H1 (cell line): ENCODE measurements around the gene HDGFL3. TPM values are rescaled to one million over a fixed set of nuclear protein-coding genes. Genes with fewer than 3 reads are reported as not detected.

ENCODE experiments used
- CBX5 ChIP-seq: fragments of 300-800, 300-1000 bp; sonication (generic); IDR thresholded peaks from 2 replicates; pipeline ENCODE4 v1.7.1; 2016; ENCODE audit warnings: antibody characterized with exemption, low read length, low read depth
- GTF2F1 ChIP-seq: IDR thresholded peaks from 2 replicates; pipeline ENCODE4 v1.6.1; 2012; ENCODE audit warnings: low read depth, low read length, improper control_type of control experiment, borderline replicate concordance
- JUND ChIP-seq: IDR thresholded peaks from 2 replicates; pipeline ENCODE4 v1.6.1; 2011; ENCODE audit warnings: mild to moderate bottlenecking, improper control_type of control experiment, low read length
- KDM4A ChIP-seq: IDR thresholded peaks from one replicate; pipeline ENCODE4 v1.7.1; 2012; ENCODE audit warnings: low read depth, mild to moderate bottlenecking, moderate library complexity, low read length, inconsistent platforms; ENCODE audit not compliant: severe bottlenecking
- PHF8 ChIP-seq: fragments of 200-600 bp; sonication (generic); conservative IDR thresholded peaks from 2 replicates; pipeline ENCODE4 v1.7.1; 2012; ENCODE audit warnings: low read depth, mild to moderate bottlenecking, inconsistent platforms, low read length, moderate library complexity
- RNF2 ChIP-seq: fragments of 200-900, 300-1000 bp; sonication (generic); IDR thresholded peaks from 2 replicates; pipeline ENCODE4 v1.7.1; 2016; ENCODE audit warnings: borderline replicate concordance, low read depth, mild to moderate bottlenecking, antibody characterized with exemption, low read length; ENCODE audit not compliant: poor library complexity, severe bottlenecking; ENCODE audit errors: missing control alignments
- SP1 ChIP-seq: IDR thresholded peaks from 2 replicates; pipeline ENCODE4 v1.6.1; 2011; ENCODE audit warnings: low read depth, low read length
- SRF ChIP-seq: IDR thresholded peaks from 2 replicates; pipeline ENCODE4 v1.6.1; 2011; ENCODE audit warnings: mild to moderate bottlenecking, low read depth, low read length, moderate library complexity
- TAF7 ChIP-seq: optimal IDR thresholded peaks from 2 replicates; pipeline ENCODE3; 2011; ENCODE audit warnings: low read depth, mild to moderate bottlenecking, inconsistent platforms, low read length, moderate library complexity, borderline replicate concordance
- polyA plus RNA-seq, 7 experiments: library from polyadenylated mRNA; depleted of rRNA in 3 of 7; stranded (reverse) in 5 of 7; unstranded in 2 of 7; fragments of >200 nt in 5 of 7; fragments of 200-250 nt in 2 of 7; gene quantifications; 1 replicate in 5 of 7; 2 replicates in 1 of 7; 4 replicates in 1 of 7; pipeline versions ENCODE4 v1.2.1 to v1.2.3, GENCODE V29; 2011 to 2013; ENCODE audit warnings: missing spikeins in 2 of 7, mixed read lengths in 2 of 7
- total RNA-seq: library from RNA; stranded (reverse); fragmentation: NEBNext Ultra II Directional; extraction: Animal tissue kit (Norgen Biotek cat#: 25700); gene quantifications from 2 replicates; pipeline ENCODE4 v1.2.1, GENCODE V29; 2021
- TF ChIP-seq, protein P1 (sequence below): fragments of 300-600 bp; sonication (generic); IDR thresholded peaks from 2 replicates; pipeline ENCODE4 v1.7.1; 2012; ENCODE audit warnings: low read length, moderate library complexity, mild to moderate bottlenecking, inconsistent platforms; ENCODE audit not compliant: insufficient replicate concordance
- TF ChIP-seq, protein P2 (sequence below): IDR thresholded peaks from 2 replicates; pipeline ENCODE4 v1.6.1; 2012; ENCODE audit warnings: inconsistent platforms

HDGFL3 gene
- total and polyA plus RNA-seq, 2 of the 8 experiments (the other 6 are each of a cell fraction or from before 2014, with no cell fraction given), result 14.1 to 149 TPM

DNA sequence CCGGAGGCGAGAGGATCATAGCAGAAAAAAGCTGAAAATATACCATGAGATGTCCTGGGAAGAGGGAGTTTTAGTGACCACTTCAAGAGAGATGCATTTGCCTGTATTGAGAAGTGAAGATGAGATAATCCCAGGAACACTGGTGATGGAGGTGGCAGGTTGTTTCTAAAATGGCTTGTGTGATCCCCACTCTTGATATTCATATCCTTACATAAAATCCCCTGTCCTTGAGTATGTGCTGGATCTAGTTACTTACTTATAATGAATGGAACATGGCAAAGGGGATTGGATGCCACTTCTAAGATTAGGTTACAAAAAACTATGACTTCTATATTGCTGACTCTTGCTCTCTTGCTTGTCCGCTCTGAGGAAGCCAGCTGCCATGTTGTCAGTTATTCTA is 22.1 kb downstream of the HDGFL3 start (continued):
- TF ChIP-seq, protein P1, sequence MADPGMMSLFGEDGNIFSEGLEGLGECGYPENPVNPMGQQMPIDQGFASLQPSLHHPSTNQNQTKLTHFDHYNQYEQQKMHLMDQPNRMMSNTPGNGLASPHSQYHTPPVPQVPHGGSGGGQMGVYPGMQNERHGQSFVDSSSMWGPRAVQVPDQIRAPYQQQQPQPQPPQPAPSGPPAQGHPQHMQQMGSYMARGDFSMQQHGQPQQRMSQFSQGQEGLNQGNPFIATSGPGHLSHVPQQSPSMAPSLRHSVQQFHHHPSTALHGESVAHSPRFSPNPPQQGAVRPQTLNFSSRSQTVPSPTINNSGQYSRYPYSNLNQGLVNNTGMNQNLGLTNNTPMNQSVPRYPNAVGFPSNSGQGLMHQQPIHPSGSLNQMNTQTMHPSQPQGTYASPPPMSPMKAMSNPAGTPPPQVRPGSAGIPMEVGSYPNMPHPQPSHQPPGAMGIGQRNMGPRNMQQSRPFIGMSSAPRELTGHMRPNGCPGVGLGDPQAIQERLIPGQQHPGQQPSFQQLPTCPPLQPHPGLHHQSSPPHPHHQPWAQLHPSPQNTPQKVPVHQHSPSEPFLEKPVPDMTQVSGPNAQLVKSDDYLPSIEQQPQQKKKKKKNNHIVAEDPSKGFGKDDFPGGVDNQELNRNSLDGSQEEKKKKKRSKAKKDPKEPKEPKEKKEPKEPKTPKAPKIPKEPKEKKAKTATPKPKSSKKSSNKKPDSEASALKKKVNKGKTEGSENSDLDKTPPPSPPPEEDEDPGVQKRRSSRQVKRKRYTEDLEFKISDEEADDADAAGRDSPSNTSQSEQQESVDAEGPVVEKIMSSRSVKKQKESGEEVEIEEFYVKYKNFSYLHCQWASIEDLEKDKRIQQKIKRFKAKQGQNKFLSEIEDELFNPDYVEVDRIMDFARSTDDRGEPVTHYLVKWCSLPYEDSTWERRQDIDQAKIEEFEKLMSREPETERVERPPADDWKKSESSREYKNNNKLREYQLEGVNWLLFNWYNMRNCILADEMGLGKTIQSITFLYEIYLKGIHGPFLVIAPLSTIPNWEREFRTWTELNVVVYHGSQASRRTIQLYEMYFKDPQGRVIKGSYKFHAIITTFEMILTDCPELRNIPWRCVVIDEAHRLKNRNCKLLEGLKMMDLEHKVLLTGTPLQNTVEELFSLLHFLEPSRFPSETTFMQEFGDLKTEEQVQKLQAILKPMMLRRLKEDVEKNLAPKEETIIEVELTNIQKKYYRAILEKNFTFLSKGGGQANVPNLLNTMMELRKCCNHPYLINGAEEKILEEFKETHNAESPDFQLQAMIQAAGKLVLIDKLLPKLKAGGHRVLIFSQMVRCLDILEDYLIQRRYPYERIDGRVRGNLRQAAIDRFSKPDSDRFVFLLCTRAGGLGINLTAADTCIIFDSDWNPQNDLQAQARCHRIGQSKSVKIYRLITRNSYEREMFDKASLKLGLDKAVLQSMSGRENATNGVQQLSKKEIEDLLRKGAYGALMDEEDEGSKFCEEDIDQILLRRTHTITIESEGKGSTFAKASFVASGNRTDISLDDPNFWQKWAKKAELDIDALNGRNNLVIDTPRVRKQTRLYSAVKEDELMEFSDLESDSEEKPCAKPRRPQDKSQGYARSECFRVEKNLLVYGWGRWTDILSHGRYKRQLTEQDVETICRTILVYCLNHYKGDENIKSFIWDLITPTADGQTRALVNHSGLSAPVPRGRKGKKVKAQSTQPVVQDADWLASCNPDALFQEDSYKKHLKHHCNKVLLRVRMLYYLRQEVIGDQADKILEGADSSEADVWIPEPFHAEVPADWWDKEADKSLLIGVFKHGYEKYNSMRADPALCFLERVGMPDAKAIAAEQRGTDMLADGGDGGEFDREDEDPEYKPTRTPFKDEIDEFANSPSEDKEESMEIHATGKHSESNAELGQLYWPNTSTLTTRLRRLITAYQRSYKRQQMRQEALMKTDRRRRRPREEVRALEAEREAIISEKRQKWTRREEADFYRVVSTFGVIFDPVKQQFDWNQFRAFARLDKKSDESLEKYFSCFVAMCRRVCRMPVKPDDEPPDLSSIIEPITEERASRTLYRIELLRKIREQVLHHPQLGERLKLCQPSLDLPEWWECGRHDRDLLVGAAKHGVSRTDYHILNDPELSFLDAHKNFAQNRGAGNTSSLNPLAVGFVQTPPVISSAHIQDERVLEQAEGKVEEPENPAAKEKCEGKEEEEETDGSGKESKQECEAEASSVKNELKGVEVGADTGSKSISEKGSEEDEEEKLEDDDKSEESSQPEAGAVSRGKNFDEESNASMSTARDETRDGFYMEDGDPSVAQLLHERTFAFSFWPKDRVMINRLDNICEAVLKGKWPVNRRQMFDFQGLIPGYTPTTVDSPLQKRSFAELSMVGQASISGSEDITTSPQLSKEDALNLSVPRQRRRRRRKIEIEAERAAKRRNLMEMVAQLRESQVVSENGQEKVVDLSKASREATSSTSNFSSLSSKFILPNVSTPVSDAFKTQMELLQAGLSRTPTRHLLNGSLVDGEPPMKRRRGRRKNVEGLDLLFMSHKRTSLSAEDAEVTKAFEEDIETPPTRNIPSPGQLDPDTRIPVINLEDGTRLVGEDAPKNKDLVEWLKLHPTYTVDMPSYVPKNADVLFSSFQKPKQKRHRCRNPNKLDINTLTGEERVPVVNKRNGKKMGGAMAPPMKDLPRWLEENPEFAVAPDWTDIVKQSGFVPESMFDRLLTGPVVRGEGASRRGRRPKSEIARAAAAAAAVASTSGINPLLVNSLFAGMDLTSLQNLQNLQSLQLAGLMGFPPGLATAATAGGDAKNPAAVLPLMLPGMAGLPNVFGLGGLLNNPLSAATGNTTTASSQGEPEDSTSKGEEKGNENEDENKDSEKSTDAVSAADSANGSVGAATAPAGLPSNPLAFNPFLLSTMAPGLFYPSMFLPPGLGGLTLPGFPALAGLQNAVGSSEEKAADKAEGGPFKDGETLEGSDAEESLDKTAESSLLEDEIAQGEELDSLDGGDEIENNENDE, result no peak
- TF ChIP-seq SRF, result no peak
- TF ChIP-seq SP1, result no peak
- no peak for TF ChIP-seq GTF2F1
- TF ChIP-seq TAF7, result no peak
- no peak for TF ChIP-seq PHF8
- TF ChIP-seq KDM4A, result no peak
- TF ChIP-seq CBX5, result no peak
- no peak for TF ChIP-seq JUND
- TF ChIP-seq RNF2, result no peak
- TF ChIP-seq, protein P2, sequence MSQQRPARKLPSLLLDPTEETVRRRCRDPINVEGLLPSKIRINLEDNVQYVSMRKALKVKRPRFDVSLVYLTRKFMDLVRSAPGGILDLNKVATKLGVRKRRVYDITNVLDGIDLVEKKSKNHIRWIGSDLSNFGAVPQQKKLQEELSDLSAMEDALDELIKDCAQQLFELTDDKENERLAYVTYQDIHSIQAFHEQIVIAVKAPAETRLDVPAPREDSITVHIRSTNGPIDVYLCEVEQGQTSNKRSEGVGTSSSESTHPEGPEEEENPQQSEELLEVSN, result no peak
